ENCODE results near the gene GTF2H4. TPM values are rescaled to one million over a fixed set of nuclear protein-coding genes. Genes with fewer than 3 reads are reported as not detected.

GTF2H4 gene
- total RNA-seq, 1 donor from 2014 or later = 1.4 TPM

DNA sequence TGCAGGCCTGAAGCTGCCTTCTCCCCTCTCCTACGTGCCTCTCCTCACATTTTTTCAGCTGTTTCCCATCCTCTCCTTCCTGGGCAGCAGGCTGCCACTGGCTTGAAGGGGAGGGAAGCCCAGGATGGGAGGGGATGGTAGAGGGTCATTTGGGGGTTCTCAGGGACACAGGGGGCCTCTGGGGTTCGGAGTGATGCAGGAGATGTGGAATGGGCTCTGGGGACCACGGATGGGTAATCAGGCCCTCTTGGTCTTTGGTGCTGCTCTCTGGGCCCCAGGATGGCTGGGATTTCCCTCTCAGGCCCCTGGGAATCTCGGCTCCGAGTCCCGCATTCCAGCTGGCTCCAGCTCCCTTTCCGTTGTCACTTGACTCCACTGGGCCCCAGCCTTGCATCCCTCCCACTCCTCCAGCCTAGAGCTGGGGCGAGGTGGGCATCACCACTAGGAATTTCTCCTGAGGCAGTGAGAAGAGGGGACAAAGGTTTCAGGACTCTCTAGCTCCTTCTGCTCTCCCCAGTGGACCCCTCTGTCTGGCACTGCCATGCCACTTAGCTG, 25.7 kb upstream of the GTF2H4 start:
- peak; percentile 48 for DNase-seq (ENCODE audit: low spot score)

DNA sequence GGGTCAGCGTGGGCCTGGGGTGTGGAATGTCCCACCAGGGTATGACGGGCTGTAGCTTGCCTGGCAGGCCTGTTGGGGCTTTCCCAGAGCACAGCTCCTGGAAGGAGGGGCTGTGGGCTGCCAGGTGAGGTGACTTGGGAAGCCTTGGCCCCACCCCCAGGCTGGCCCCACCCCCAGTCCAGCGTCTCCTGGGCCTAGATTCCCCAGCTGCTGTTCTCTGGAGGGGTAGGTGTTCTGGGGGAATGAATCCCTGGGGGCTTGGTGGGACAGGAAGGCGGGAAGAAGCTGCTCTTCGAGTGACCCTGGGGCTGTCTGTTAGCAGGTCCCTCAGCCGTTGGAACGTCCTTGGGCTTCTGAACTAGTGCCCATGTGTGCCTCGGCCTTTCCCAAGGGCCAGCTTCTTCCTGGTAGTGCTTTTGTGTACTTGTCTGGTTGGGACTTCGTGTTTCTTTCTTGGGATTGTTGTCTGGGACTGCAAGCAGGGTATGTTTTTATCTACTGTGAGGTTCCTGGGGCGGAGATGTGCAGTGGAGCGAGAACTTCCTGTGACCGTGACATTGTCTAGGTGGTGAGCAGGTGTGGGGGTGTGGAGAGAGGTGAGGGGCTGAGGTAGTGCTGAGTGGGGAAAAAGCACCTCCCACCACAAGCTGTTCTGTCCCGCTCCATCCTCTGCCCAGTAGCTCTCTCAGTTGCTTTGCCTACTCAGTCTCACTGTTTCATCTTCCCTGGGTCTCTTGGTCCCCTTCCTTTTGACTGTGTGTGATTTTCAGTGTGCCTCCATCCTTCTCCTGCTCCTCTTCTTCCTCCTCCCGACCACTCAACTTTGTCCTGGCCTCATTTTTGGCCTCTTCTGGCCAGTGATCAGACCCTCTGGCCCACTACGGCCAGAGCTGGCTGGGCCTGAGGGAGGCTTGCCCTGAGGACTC, 25.0 kb upstream of the GTF2H4 start:
- peak; percentile 68 for DNase-seq (ENCODE audit: low spot score)

DNA sequence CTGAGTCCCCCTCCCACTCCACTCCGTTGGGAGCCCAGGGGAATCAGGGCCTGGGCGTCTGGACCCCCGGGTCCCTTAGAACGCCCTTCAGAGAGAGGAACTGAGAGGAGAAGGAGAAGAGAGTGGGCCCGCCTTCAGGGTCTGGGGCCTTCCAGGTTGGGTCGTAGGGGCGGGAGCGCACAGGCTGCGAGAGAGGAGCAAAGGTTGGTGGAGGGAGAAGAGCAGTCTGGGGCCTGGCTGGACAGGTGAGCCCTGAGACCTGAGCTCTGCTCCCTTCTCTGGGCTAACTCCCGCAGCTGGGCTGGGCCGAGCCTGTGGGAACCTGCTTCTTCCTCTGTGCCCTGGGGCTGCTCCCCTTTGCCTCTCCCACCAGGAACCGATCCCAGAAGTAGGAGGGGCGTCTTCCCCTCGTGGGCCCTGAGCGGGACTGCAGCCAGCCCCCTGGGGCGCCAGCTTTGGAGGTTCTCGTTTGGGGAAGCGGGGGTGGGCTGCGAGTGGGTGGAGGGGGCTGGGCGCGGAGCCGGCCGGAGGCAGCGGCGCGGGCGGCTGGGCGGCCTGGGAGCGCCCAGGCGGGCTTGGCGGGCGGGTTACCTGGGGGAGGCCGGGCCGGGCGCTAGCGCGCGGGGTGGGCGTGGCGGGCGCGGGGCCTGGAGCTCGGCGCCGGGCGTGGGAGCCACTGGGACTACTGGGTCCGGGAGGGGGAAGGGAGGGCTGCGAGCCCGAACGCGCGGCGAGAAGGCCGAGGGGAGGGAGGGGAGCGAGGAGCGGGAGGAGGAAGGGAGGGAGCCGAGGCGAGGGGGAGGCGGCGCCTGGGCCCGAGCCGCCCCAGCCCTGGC, 24.1 kb upstream of the GTF2H4 start, which contains the start of gene DDR1:
TSS of gene DDR1 (plus strand) at position 835 of the 836 bp plus-strand sequence. CDS start 4,211 bp downstream, outside the sequence.
- peak; percentile 90 for DNase-seq (ENCODE audit: low spot score)

DNA sequence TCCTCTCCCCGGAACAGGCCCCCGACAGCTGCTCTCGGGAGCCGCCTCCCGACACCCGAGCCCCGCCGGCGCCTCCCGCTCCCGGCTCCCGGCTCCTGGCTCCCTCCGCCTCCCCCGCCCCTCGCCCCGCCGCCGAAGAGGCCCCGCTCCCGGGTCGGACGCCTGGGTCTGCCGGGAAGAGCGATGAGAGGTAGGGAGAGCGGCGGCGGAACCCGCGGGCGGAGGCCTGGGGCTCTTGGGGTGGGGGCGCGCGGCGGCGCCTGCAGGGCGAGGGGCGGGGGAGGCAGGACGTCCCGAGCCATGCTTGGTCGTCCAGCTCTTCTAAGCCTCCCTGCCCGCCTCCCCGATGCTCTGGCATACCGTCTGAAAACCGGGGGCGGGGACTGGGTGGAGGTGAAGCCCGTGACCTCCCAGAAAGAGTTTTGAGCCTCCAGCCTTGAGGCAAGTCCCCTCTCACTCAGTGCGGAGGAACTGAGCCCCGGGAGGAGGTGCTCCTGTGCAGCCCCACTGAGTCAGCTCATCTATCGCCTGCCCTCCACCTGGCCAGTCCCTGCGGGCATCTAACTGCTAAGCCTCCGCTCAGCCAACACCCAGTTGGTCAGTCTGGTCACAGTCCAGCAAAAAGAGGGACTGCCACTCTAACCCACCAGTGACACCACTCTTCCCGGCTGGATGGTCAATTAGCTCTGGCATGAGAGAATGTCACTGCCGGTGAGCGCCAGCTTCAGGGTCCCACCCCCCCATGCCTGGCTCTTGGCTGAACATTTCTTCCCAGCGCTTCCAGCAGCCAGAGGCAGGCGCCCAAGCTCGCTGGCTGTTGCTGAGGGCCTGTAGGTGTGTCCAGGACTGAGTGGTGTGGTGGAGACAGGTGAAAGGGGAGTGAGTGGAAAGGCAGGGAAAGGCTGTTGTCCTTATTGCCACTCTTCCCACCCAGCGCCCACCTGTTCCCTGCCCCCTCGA, 23.2 kb upstream of the GTF2H4 start:
- peak; percentile 71 for DNase-seq (ENCODE audit: low spot score)

DNA sequence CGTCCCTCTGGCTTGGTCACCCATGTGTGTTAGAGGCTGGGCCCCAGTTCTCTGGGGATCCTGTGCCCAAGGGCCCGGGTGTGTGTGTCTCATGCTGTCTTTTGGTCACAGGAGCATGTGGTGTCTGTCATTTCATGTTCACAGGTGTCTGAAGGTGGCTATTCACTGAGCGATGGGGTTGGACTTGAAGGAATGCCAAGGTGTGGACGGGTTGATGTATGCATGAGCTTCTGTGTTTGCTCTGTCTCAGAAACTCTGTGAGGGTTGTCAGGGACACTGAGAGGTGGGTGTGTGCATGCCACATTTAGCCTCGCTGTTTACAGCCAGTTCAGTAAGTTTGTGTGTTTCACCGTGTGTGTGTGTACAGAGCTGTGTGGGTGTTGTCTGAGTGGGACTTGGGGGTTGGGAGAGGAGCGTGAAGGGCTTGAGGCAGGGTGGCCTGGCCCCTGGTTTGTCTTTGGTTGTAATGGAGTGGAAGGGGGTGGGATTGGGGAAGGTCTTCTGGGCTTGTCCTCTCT, 22.5 kb upstream of the GTF2H4 start:
- DNase-seq (ENCODE audit: low spot score) = peak; percentile 67

DNA sequence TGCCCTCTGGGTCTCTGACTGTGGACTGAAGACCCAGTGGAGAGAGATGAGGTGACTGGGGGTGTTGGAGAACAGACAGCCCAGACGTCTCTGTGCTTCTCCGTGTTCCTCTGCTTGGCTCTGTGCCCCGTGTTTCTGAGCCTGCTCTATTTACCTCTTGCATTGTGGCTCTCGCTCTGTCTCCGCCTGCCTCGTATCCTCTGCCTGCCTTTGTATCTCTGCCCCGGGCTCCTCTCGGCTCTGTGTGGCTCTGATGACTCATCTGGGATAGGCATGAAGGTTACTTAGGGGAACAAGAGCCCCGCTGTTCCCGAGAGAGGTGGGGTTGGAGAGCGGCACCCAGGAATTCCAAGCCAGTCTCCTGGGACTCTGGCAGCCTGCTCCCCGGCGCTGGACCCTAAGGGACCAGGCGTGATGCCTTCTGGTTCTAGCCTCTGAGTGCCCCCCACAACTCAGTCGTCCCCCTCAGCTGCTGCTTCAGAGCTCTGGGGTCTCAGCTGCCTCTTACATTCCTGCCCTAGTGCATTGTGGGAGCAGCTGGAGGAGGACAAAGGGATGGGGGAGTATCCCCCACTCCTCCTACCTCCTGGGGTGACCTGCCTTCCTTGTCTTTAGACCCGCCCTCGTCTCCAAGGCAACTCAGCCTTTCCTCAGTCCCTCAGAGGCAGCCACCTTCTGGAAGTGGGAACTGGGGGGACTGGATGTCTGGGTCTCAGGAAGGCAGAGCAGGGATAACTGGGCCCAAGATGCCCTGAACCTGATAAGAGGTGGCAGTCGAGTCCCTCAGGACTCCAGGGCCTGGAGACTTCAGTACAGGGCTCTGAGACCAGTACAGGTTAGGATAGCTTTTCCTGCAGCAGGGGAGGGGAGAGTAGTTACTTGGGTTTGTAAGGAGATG, 21.8 kb upstream of the GTF2H4 start:
- DNase-seq (ENCODE audit: low spot score) = peak; percentile 88

DNA sequence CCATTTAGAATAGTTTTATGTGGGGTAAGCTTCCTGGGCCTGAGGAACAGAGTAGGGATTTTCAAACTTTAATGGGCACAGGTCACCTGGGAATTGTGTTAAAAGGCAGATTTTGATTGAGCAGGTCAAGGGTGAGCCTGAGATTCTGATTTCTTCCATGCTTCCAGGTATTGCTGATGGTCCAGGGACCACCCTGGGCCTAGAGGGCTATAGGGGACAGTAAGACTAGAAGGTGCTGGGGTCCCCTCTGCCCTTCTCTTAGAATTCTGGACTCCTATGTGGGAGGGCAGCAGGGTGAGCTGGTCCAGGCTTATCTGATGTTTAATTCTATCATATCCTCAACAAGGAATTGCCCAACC, 21.1 kb upstream of the GTF2H4 start:
- no peak for DNase-seq (ENCODE audit: low spot score)

DNA sequence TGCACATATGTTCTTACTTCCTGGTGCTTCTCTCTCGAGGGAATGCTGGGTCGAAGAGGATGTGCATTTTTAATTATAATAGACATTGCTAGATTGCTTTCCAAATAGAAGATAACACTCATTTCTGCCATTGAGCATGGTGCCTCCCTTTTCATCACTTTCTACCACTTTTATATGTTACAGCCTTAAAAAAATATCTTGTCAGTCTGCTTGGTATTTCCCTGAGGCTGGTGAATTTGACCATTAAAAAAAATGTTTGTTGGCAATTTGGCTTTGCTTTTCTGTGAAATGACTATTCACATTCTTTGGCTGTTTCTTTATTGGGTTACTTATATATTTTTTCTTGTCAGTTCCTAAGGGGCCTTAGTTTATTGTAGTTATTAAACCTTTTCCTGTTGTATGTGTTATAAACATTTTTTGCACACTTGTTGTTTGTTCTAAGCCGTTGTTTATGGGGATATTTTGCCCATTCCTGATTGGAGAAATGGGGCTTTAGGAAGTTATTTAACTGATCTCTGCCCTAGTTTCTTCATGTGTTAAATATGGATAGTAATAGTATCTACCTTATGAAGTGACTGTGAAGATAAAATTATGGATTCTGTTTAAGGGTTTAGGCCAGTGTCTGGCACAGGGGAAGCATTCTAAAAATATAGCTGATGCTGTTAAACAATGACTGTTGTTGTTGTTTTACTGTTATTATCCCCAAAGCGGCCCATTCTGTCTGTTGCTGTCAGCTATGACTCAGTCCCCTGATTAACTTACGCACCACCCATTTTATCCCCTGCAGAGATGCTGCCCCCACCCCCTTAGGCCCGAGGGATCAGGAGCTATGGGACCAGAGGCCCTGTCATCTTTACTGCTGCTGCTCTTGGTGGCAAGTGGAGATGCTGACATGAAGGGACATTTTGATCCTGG, 19.8 kb upstream of the GTF2H4 start:
- DNase-seq (ENCODE audit: low spot score) = no peak

DNA sequence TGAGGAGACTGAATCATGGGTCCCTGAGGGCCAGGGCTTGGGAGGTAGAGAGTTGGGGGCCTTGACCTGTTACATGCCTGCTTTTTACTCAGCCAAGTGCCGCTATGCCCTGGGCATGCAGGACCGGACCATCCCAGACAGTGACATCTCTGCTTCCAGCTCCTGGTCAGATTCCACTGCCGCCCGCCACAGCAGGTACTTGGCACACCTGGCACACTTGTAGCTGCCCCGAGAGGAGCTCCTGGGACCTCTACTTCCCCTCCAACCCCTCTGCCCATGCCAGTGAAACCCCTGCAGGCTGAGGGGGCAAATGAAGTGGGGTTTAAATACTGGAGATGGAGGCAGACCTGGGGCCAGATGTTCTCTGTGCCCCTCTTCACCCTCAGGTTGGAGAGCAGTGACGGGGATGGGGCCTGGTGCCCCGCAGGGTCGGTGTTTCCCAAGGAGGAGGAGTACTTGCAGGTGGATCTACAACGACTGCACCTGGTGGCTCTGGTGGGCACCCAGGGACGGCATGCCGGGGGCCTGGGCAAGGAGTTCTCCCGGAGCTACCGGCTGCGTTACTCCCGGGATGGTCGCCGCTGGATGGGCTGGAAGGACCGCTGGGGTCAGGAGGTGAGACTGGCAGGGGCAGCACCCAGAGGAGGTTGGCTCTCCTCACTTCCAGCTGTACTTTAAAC, 19.1 kb upstream of the GTF2H4 start:
- no peak for DNase-seq (ENCODE audit: low spot score)

DNA sequence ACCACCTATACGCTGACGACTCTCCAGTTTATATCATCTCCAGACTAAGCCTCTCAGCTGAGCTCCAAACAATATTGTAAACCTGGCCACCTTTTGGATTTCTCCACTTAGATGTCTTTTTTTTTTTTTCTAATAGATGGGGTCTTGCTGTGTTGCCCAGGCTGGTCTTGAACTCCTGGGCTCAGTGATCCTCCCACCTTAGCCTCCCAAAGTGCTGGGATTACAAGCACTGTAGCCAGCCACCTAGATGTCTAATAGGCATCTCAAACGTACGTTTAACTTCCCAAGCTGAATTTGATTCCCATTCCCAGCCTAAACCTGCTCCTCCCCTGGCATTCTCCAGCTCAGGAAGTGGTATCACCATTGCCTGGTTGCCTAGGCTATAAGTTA, 18.5 kb upstream of the GTF2H4 start:
- no peak for DNase-seq (ENCODE audit: low spot score)

DNA sequence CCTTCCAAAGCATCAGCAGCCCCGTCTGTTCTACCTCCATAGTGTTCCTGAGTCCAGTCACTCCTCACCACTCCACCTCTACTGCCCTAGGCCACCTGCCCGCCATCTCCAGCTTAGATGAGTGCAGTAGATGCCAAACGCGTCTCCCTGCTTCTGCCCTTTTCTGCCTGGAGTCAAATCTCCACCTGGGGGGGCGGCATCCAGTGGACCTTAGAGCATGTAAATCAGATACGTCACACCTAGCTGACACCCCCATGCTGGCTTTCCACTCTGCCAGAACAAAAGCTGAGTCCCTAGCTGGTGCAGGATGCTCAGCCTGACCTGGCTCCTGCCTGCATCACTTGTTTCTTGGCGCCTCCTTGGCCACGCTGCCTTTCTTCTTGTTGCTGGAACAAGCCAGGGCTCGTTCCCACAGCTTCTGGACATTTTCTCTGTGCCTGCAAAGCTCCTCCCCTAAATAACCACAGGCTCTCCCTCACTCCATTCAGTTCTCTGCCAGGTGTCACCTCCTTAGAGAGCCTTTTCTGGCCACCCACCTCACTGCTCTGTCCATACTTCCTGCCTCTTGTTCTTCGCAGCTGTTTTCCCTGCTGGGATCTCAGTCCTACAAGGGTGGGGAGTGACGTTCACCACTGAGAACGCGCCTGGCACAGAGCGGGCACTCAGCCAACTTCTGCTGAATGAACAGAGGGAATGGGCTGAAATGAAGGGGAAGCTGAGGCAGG, 17.9 kb upstream of the GTF2H4 start:
- peak; percentile 44 for DNase-seq (ENCODE audit: low spot score)

DNA sequence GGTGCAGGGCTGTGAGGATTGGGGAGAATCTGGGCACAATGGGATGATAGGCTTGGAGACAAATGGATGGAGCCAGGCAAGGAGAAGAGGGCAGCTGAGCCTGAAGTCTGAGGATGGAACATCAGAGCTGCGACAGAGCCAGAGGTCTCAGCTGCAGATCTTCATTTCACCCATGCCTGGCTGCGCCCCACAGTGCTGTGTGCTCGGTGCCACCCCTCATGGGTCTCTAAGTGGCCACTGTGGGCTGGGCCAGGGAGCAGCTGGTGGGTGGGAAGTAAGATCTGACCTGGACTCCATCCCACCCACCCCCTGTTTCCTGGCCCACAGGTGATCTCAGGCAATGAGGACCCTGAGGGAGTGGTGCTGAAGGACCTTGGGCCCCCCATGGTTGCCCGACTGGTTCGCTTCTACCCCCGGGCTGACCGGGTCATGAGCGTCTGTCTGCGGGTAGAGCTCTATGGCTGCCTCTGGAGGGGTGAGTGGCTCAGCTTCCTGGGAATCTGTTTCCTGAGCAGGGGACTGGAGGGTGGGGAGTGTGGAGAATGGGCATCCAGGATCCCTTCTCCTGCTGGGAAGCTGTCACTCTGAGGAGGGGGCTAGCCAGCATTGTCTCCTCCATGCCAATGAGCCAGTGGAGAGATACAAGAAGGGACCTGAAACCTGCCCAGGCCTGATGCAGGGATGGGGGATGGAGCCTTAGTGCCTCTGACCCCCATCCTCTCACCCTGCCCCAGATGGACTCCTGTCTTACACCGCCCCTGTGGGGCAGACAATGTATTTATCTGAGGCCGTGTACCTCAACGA, 17.2 kb upstream of the GTF2H4 start:
- DNase-seq (ENCODE audit: low spot score) = no peak

DNA sequence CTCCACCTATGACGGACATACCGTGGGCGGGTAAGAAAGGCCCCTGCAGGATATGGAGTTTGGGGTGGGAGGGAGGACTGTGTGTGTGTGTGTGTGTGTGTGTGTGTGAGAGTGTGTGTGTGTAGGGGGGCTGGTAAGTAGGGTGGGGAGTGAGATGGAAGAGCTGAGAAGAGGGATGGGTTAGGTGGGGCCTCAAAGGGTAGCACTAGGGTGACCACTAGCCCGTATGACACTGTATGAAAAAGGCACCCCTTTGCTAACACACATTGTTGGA, 16.6 kb upstream of the GTF2H4 start:
- no peak for DNase-seq (ENCODE audit: low spot score)

DNA sequence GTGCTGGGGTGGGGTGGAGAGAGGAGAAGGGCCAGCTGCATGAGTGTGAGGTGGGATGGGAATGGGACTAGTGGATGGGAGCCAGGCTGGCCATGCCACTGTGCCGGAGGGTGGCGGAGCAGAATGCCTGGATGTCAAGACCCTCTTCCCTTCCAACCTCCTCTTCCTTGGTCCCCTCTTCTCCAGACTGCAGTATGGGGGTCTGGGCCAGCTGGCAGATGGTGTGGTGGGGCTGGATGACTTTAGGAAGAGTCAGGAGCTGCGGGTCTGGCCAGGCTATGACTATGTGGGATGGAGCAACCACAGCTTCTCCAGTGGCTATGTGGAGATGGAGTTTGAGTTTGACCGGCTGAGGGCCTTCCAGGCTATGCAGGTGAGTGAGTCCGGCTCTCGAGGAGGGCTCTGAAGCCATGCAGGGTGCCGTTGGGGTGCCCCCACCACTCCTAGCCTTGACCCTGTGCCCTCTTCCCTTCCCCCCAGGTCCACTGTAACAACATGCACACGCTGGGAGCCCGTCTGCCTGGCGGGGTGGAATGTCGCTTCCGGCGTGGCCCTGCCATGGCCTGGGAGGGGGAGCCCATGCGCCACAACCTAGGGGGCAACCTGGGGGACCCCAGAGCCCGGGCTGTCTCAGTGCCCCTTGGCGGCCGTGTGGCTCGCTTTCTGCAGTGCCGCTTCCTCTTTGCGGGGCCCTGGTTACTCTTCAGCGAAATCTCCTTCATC, 16.0 kb upstream of the GTF2H4 start:
- no peak for DNase-seq (ENCODE audit: low spot score)

DNA sequence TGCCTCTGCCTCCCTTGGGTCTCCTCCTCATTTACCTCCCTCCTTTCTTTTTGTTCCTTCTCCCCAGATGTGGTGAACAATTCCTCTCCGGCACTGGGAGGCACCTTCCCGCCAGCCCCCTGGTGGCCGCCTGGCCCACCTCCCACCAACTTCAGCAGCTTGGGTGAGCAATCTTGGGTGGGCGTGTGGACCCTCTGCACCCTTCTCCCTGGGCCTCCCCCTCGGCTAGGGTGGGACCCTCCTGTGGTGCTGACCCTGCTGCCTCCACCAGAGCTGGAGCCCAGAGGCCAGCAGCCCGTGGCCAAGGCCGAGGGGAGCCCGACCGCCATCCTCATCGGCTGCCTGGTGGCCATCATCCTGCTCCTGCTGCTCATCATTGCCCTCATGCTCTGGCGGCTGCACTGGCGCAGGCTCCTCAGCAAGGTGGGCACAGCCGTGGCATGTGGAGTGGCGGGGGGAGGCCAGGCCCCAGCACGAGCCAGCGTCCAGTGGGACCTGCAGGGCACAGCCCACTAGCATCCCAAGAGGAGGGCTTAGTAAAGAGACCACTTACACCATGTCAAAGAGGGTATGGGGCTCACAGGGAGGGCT, 14.9 kb upstream of the GTF2H4 start:
- no peak for DNase-seq (ENCODE audit: low spot score)

DNA sequence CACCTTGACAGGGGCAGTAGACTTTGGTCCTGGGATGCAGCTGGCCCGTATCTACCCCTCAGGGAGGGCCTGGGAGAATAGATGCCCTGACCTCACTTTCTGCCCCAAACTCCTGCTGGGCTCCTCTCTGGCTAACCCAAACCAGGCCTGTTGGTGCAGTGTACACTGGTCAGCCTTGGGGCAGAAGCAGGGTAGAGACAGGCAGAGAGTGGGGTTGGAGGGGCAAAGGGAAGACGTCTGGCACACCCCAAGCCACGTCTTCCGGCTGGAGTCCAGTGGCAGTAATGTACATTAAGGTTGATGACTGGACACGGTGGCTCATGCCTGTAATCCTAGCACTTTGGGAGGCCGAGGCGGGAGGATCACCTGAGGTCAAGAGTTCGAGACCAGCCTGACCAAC, 14.3 kb upstream of the GTF2H4 start:
- no peak for DNase-seq (ENCODE audit: low spot score)

Data from umbilical cord (tissue), 2 donors.